KMS-11 (cell line): ENCODE results near the gene TPP2.

ENCODE experiments used
- H2AFZ ChIP-seq: fragments of 200-600 bp; sonication (generic); 2 replicates; pipeline ENCODE4 v1.6.1; 2016; ENCODE audit warnings: antibody characterized with exemption, mixed run types, low read depth
- H3K27ac ChIP-seq: fragments of 200-600 bp; sonication (generic); 2 replicates; pipeline ENCODE4 v1.6.1; 2016; ENCODE audit warnings: mild to moderate bottlenecking, mixed run types
- H3K27me3 ChIP-seq: fragments of 200-600 bp; sonication (generic); 2 replicates; pipeline ENCODE4 v1.6.1; 2017; ENCODE audit warnings: mild to moderate bottlenecking, low read depth, mixed run types, moderate library complexity; ENCODE audit not compliant: insufficient read depth
- H3K36me3 ChIP-seq: fragments of 200-600 bp; sonication (generic); 2 replicates; pipeline ENCODE4 v1.6.1; 2017; ENCODE audit warnings: mild to moderate bottlenecking, mixed run types; ENCODE audit not compliant: insufficient read depth
- H3K4me1 ChIP-seq: fragments of 200-600 bp; sonication (generic); 2 replicates; pipeline ENCODE4 v1.6.1; 2016; ENCODE audit warnings: mild to moderate bottlenecking, low read depth, mixed run types; ENCODE audit not compliant: poor library complexity, severe bottlenecking
- H3K4me2 ChIP-seq: fragments of 200-600 bp; sonication (generic); 2 replicates; pipeline ENCODE4 v1.7.0; 2016; ENCODE audit warnings: mild to moderate bottlenecking, mixed run types
- H3K4me3 ChIP-seq: fragments of 200-600 bp; sonication (generic); IDR thresholded peaks from 2 replicates; pipeline ENCODE4 v1.6.1; 2017; ENCODE audit warnings: low read depth, low read length, mixed read lengths; ENCODE audit not compliant: insufficient read depth
- H3K79me2 ChIP-seq: fragments of 200-600 bp; sonication (generic); 2 replicates; pipeline ENCODE4 v1.6.1; 2016; ENCODE audit warnings: low read depth, mixed run types; ENCODE audit not compliant: insufficient read depth
- H3K9ac ChIP-seq: fragments of 200-600 bp; sonication (generic); 2 replicates; pipeline ENCODE4 v1.6.1; 2016; ENCODE audit warnings: mild to moderate bottlenecking, mixed run types
- H4K20me1 ChIP-seq: fragments of 200-600 bp; sonication (generic); 2 replicates; pipeline ENCODE4 v1.6.1; 2016; ENCODE audit warnings: mild to moderate bottlenecking, mixed run types; ENCODE audit not compliant: insufficient read depth
- CTCF ChIP-seq: fragments of 200-600 bp; sonication (generic); conservative IDR thresholded peaks from 2 replicates; pipeline ENCODE4 v1.6.1; 2017; ENCODE audit warnings: low read depth, mild to moderate bottlenecking, antibody characterized with exemption, low read length, moderate library complexity, mixed read lengths

Gene TPP2

GRCh38 chr13:102659168-102659713 lies 62.5 kb downstream of the TPP2 start:
- Histone ChIP-seq H2AFZ (no peak overlapping the region), H3K4me1 (no peaks in the 10 kb centered on the region), H3K27me3 (no peaks in the 10 kb centered on the region), H3K36me3 (no peaks in the 10 kb centered on the region), H3K4me2 (no peak overlapping the region), H3K27ac (no peak overlapping the region), H3K9ac (no peak overlapping the region), H3K4me3 (no peak overlapping the region), H4K20me1 (no peaks in the 10 kb centered on the region), H3K79me2 (no peaks in the 10 kb centered on the region)
- no peak for TF ChIP-seq CTCF

GRCh38 chr13:102667023-102667422 lies 70.2 kb downstream of the TPP2 start:
- no peaks in the 10 kb centered on the region for H3K4me1 ChIP-seq
- no peak for TF ChIP-seq CTCF
- H3K79me2 ChIP-seq, result no peaks in the 10 kb centered on the region
- no peaks in the 10 kb centered on the region for H4K20me1 ChIP-seq
- no peak overlapping the region for H3K9ac ChIP-seq
- H3K4me3 ChIP-seq, result no peak overlapping the region
- H3K27me3 ChIP-seq, result no peaks in the 10 kb centered on the region
- no peak overlapping the region for H3K27ac ChIP-seq
- H3K36me3 ChIP-seq, result no peaks in the 10 kb centered on the region
- no peak overlapping the region for H3K4me2 ChIP-seq
- no peak overlapping the region for H2AFZ ChIP-seq

- H3K4me3 ChIP-seq, result no peak overlapping the region
- H3K4me2 ChIP-seq, result no peak overlapping the region
- no peaks in the 10 kb centered on the region for H3K36me3 ChIP-seq
- no peak for TF ChIP-seq CTCF
- no peak overlapping the region for H3K27ac ChIP-seq
- H3K79me2 ChIP-seq, result no peaks in the 10 kb centered on the region
- H3K27me3 ChIP-seq, result no peaks in the 10 kb centered on the region
- no peak overlapping the region for H2AFZ ChIP-seq
- H3K4me1 ChIP-seq, result no peaks in the 10 kb centered on the region
- H3K9ac ChIP-seq, result no peak overlapping the region
- no peaks in the 10 kb centered on the region for H4K20me1 ChIP-seq
Measured at GRCh38 chr13:102667911-102668310, 71.1 kb downstream of the TPP2 start.

GRCh38 chr13:102670130-102670529 lies 73.3 kb downstream of the TPP2 start:
- Histone ChIP-seq H2AFZ (no peak overlapping the region), H3K79me2 (no peaks in the 10 kb centered on the region), H3K36me3 (no peaks in the 10 kb centered on the region), H3K4me2 (no peak overlapping the region), H3K27me3 (no peaks in the 10 kb centered on the region), H4K20me1 (no peaks in the 10 kb centered on the region), H3K4me1 (no peaks in the 10 kb centered on the region), H3K27ac (no peak overlapping the region), H3K9ac (no peak overlapping the region), H3K4me3 (no peak overlapping the region)
- TF ChIP-seq CTCF, result no peak
